ENCODE results near the gene MYH6. TPM values are rescaled to one million over a fixed set of nuclear protein-coding genes. Genes with fewer than 3 reads are reported as not detected.

Gene MYH6
- total RNA-seq, 4 donors from 2014 or later, result 20.4 to 1,496 (median 303) TPM

DNA sequence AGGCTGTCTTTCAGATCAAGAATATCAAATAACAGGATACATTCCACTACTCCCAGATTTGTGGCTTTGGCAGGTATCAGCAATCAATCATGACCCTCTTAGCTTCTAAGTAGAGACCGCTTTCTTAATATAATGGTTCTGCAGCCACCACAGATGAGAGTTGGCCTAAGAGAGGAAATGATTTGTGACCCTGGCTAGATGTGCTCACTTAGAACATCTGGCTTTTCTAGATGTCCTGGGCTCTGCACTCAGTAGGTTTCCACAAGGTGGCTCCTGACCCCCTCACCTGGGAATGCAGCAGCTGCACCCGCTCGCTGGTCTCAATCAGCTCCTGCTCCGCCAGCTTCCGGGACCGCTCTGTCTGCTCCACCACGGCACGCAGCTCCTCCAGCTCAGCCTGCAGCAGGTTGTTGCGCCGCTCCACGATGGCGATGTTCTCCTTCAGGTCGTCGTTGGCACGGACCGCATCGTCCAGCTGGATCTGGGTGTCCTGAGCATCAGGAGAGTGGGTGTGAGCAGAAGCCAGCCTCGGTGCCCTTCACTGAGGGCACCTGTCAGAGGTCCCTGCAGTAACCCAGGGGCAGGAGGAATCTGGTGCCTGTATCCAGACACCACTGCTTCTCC, 22.3 kb downstream of the MYH6 start:
- TF ChIP-seq, protein P1, sequence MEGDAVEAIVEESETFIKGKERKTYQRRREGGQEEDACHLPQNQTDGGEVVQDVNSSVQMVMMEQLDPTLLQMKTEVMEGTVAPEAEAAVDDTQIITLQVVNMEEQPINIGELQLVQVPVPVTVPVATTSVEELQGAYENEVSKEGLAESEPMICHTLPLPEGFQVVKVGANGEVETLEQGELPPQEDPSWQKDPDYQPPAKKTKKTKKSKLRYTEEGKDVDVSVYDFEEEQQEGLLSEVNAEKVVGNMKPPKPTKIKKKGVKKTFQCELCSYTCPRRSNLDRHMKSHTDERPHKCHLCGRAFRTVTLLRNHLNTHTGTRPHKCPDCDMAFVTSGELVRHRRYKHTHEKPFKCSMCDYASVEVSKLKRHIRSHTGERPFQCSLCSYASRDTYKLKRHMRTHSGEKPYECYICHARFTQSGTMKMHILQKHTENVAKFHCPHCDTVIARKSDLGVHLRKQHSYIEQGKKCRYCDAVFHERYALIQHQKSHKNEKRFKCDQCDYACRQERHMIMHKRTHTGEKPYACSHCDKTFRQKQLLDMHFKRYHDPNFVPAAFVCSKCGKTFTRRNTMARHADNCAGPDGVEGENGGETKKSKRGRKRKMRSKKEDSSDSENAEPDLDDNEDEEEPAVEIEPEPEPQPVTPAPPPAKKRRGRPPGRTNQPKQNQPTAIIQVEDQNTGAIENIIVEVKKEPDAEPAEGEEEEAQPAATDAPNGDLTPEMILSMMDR (IDR thresholded peaks at IDR 0.05 in 4 of 5, conservative IDR thresholded peaks at IDR 0.05 in 1 of 5), result no peak
- no peak for TF ChIP-seq POLR2A (IDR thresholded peaks at IDR 0.05)
- Histone ChIP-seq H3K27ac (no peak overlapping the region), H3K4me1 (no peaks in the 10 kb centered on the region), H3K27me3 (no peaks in the 10 kb centered on the region), H3K36me3 (peaks cover 0 to 17% of the 10 kb centered on the region in 2 donors), H3K4me3 (no peak overlapping the region), H3K9me3 (no peaks in the 10 kb centered on the region)
- intact Hi-C loops (cut with DNase I; ENCODE audit: low total_unique reads), result no loop called here
- ATAC-seq (no peak), DNase-seq (no peak)
- in situ Hi-C loops (cut with MboI; ENCODE audit: low sequenced_read_pairs in 4 of 4), result loop anchor here in 2 of 4 donors (10.0 kb wide), 2 partner anchors 51 to 121 kb away; no protein-coding TSS in a partner anchor

- Histone ChIP-seq H3K27ac (no peak overlapping the region), H3K9me3 (no peaks in the 10 kb centered on the region), H3K4me1 (no peaks in the 10 kb centered on the region), H3K4me3 (no peak overlapping the region), H3K27me3 (no peaks in the 10 kb centered on the region), H3K36me3 (peaks cover 0 to 15% of the 10 kb centered on the region in 2 donors)
- TF ChIP-seq, protein P1 (IDR thresholded peaks at IDR 0.05 in 4 of 5, conservative IDR thresholded peaks at IDR 0.05 in 1 of 5), result no peak
- no peak for TF ChIP-seq POLR2A (IDR thresholded peaks at IDR 0.05)
- ATAC-seq (no peak), DNase-seq (no peak)
- in situ Hi-C loops (cut with MboI; ENCODE audit: low sequenced_read_pairs in 4 of 4) (loop anchor here in 2 of 4 donors (10.0 kb wide), 2 partner anchors 50 to 120 kb away; no protein-coding TSS in a partner anchor), intact Hi-C loops (cut with DNase I; ENCODE audit: low total_unique reads) (no loop called here)
Observed at GRCh38 chr14:23385244-23385641, 22.8 kb downstream of the MYH6 start.

DNA sequence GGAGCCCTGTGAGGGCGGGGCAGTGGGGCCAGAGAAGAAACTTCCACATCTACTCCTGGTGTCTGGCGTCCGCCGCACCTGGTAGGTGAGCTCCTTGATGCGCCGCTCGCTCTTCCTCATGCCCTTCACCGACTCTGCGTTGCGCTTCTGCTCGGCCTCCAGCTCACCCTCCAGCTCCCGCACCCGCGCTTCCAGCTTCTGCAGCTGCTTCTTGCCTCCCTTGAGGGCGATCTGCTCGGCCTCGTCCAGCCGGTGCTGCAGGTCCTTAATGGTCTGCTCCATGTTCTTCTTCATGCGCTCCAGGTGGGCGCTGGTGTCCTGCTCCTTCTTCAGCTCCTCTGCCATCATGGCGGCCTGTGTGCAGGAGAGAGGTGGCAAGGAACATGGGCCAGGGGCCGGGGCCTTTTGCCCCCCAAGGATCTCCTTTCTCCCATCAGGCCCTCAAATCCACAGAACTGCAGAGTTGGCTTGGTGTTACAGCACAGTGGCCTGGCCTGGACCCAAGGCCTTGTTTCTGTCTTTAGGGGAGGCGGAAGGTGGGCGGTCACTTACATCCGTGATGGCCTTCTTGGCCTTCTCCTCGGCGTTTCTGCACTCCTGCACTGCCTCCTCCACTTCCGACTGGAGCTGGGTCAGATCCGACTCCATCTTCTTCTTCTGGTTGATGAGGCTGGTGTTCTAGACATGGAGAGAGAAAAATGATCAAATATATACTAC, 23.6 kb downstream of the MYH6 start:
- no peak for DNase-seq
- no peak overlapping the region for H3K4me3 ChIP-seq
- no peak for ATAC-seq
- H3K9me3 ChIP-seq, result no peaks in the 10 kb centered on the region
- in situ Hi-C loops (cut with MboI; ENCODE audit: low sequenced_read_pairs in 4 of 4), result loop anchor here in 3 of 4 donors (5.0 to 10.0 kb wide), 3 partner anchors 50 to 120 kb away; no protein-coding TSS in a partner anchor
- no peaks in the 10 kb centered on the region for H3K27me3 ChIP-seq
- H3K4me1 ChIP-seq, result no peaks in the 10 kb centered on the region
- intact Hi-C loops (cut with DNase I; ENCODE audit: low total_unique reads), result no loop called here
- peaks cover 0 to 15% of the 10 kb centered on the region in 2 donors for H3K36me3 ChIP-seq
- no peak overlapping the region for H3K27ac ChIP-seq
- TF ChIP-seq POLR2A (IDR thresholded peaks at IDR 0.05), result no peak

- intact Hi-C loops (cut with DNase I; ENCODE audit: low total_unique reads) (no loop called here), in situ Hi-C loops (cut with MboI; ENCODE audit: low sequenced_read_pairs in 4 of 4) (loop anchor here in 3 of 4 donors (5.0 to 10.0 kb wide), 3 partner anchors 48 to 118 kb away; no protein-coding TSS in a partner anchor)
- Histone ChIP-seq H3K4me1 (no peaks in the 10 kb centered on the region), H3K36me3 (peaks cover 0 to 15% of the 10 kb centered on the region in 2 donors), H3K27me3 (no peaks in the 10 kb centered on the region), H3K9me3 (no peaks in the 10 kb centered on the region), H3K27ac (no peak overlapping the region), H3K4me3 (no peak overlapping the region)
- no peak for DNase-seq
- no peak for ATAC-seq
- no peak for TF ChIP-seq POLR2A (IDR thresholded peaks at IDR 0.05)
- TF ChIP-seq, protein P1 (IDR thresholded peaks at IDR 0.05 in 4 of 5, conservative IDR thresholded peaks at IDR 0.05 in 1 of 5), result no peak
Observed at GRCh38 chr14:23382731-23383440, 25.2 kb downstream of the MYH6 start.
